ENCODE data around the gene GLYATL3. TPM values are rescaled to one million over a fixed set of nuclear protein-coding genes. Genes with fewer than 3 reads are reported as not detected.

The GLYATL3 gene
- polyA plus RNA-seq, 3 donors = not detected

- no peak overlapping the region for H3K4me3 ChIP-seq (replicated peaks in 1 of 3; ENCODE audit: low read depth in 2 of 3, low read length in 3 of 3)
- H3K4me1 ChIP-seq (ENCODE audit: control insufficient read depth in 1 of 2, insufficient read depth in 2 of 2, low read length in 2 of 2) = no peaks in the 10 kb centered on the region
- no peak overlapping the region for H3K4me2 ChIP-seq (replicated peaks; ENCODE audit: extremely low read depth, low read length, poor library complexity, severe bottlenecking)
- no peak for DNase-seq
- Mint-ChIP-seq H3K4me1 (no peaks in the 10 kb centered on the region), H3K27me3 (ENCODE audit: low read depth in 3 of 3) (peaks cover 0 to 3% (median 2%) of the 10 kb centered on the region in 3 donors), H3K27ac (no peak overlapping the region), H3K4me3 (no peak overlapping the region), H3K36me3 (no peaks in the 10 kb centered on the region), H3K9me3 (peaks cover 0 to 5% (median 2%) of the 10 kb centered on the region in 7 donors)
- no peaks in the 10 kb centered on the region for H3K36me3 ChIP-seq (replicated peaks in 1 of 2; ENCODE audit: control insufficient read depth in 1 of 2, insufficient read depth in 2 of 2, low read length in 2 of 2)
- H2AFZ ChIP-seq (ENCODE audit: insufficient read depth, low read depth, low read length, poor library complexity, severe bottlenecking) = no peak overlapping the region
- H3K27me3 ChIP-seq (ENCODE audit: control insufficient read depth in 2 of 2, insufficient read depth in 2 of 2, low read length in 2 of 2) = no peaks in the 10 kb centered on the region
- H3K79me2 ChIP-seq (ENCODE audit: insufficient read depth, low read length) = no peaks in the 10 kb centered on the region
- WGBS (ENCODE audit: insufficient coverage) = no CpG with 5 or more reads among the region's 6 CpGs
- no peak for TF ChIP-seq CTCF (IDR thresholded peaks at IDR 0.05)
- H3K9ac ChIP-seq (ENCODE audit: insufficient read depth, low read length, poor library complexity, severe bottlenecking) = no peak overlapping the region
- no peaks in the 10 kb centered on the region for H4K20me1 ChIP-seq (ENCODE audit: insufficient read depth, low read length)
- no peak overlapping the region for H3K27ac ChIP-seq (ENCODE audit: low read depth in 1 of 2, low read length in 2 of 2)
- H3K9me3 ChIP-seq (replicated peaks in 1 of 2; ENCODE audit: control insufficient read depth in 1 of 2, insufficient read depth in 1 of 2, low read length in 2 of 2) = no peaks in the 10 kb centered on the region
- intact Hi-C loops (cut with micrococcal nuclease) = no loop called here
These were observed 70.9 kb downstream of the GLYATL3 start for GRCh38 chr6:49570474-49571079.

GRCh38 chr6:49576618-49577017, 76.9 kb downstream of the GLYATL3 start:
- Mint-ChIP-seq H3K27me3 (ENCODE audit: low read depth in 3 of 3) (no peaks in the 10 kb centered on the region), H3K9me3 (peaks cover 0 to 4% (median 0%) of the 10 kb centered on the region in 7 donors), H3K4me1 (no peaks in the 10 kb centered on the region), H3K36me3 (no peaks in the 10 kb centered on the region), H3K4me3 (no peak overlapping the region), H3K27ac (no peak overlapping the region)
- no peak overlapping the region for H3K27ac ChIP-seq (ENCODE audit: low read depth in 1 of 2, low read length in 2 of 2)
- no peaks in the 10 kb centered on the region for H4K20me1 ChIP-seq (ENCODE audit: insufficient read depth, low read length)
- DNase-seq = no peak
- H3K79me2 ChIP-seq (ENCODE audit: insufficient read depth, low read length) = no peaks in the 10 kb centered on the region
- H2AFZ ChIP-seq (ENCODE audit: insufficient read depth, low read depth, low read length, poor library complexity, severe bottlenecking) = no peak overlapping the region
- no peaks in the 10 kb centered on the region for H3K4me1 ChIP-seq (ENCODE audit: control insufficient read depth in 1 of 2, insufficient read depth in 2 of 2, low read length in 2 of 2)
- no peaks in the 10 kb centered on the region for H3K36me3 ChIP-seq (replicated peaks in 1 of 2; ENCODE audit: control insufficient read depth in 1 of 2, insufficient read depth in 2 of 2, low read length in 2 of 2)
- intact Hi-C loops (cut with micrococcal nuclease) = no loop called here
- no peak for TF ChIP-seq CTCF (IDR thresholded peaks at IDR 0.05)
- WGBS (ENCODE audit: insufficient coverage) = no CpG with 5 or more reads among the region's 1 CpG
- no peak overlapping the region for H3K4me3 ChIP-seq (replicated peaks in 1 of 3; ENCODE audit: low read depth in 2 of 3, low read length in 3 of 3)
- no peaks in the 10 kb centered on the region for H3K27me3 ChIP-seq (ENCODE audit: control insufficient read depth in 2 of 2, insufficient read depth in 2 of 2, low read length in 2 of 2)
- no peak overlapping the region for H3K4me2 ChIP-seq (replicated peaks; ENCODE audit: extremely low read depth, low read length, poor library complexity, severe bottlenecking)
- no peaks in the 10 kb centered on the region for H3K9me3 ChIP-seq (replicated peaks in 1 of 2; ENCODE audit: control insufficient read depth in 1 of 2, insufficient read depth in 1 of 2, low read length in 2 of 2)
- H3K9ac ChIP-seq (ENCODE audit: insufficient read depth, low read length, poor library complexity, severe bottlenecking) = no peak overlapping the region

Other genes with a start within 250 kb of the GLYATL3 start
- 1 to 10 TPM; 3.2 to 9.2 (median 6.4) TPM for gene MMUT, start 36.7 kb upstream of the GLYATL3 start, polyA plus RNA-seq
- gene CENPQ, start 36.6 kb upstream of the GLYATL3 start, polyA plus RNA-seq = 1 to 10 TPM in 2 of 3 donors, under 1 TPM in 1; 0.87 to 3.3 (median 3.0) TPM
- not detected for gene C6orf141, start 50.7 kb downstream of the GLYATL3 start, polyA plus RNA-seq
- gene RHAG, start 136.9 kb downstream of the GLYATL3 start, polyA plus RNA-seq = not detected
- gene CRISP2, start 213.6 kb downstream of the GLYATL3 start, polyA plus RNA-seq = not detected
- gene CRISP3, start 244.5 kb downstream of the GLYATL3 start, polyA plus RNA-seq = not detected

Data from CD14-positive monocyte (primary cell).